ENCODE measurements around the gene EXOSC10.

GRCh38 chr1:11028018-11028417 is 71.7 kb downstream of the EXOSC10 start:
- TF ChIP-seq CTCF (optimal IDR thresholded peaks at IDR 0.05 in 1 of 3, IDR thresholded peaks at IDR 0.05 in 1 of 3, conservative IDR thresholded peaks at IDR 0.05 in 1 of 3; ENCODE audit: extremely low read depth in 1 of 3, insufficient read depth in 2 of 3, low read length in 3 of 3), result no peak
- no peak for TF ChIP-seq EZH2 (IDR thresholded peaks at IDR 0.05; ENCODE audit: low read length)

Measured in keratinocyte (primary cell).